ENCODE data around the gene RAB11FIP4.
A peak's percentile ranks its signal among the peaks of the same experiment; 100 is the strongest.
"Not testable (repeated sequence)": the region's sequence is repeated elsewhere in the genome, so short reads cannot be mapped to it uniquely, and the experiment has no call there.

Gene RAB11FIP4
- total RNA-seq: 122 reads per million, percentile 86 among the genes with 10 or more reads in this experiment

- DNase-seq: no peak
Observed at GRCh38 chr17:31391496-31391949, at the start of gene RAB11FIP4. TSS of gene RAB11FIP4 (plus strand) at chr17:31391675. CDS start at chr17:31391853, 178 bp downstream.

GRCh38 chr17:31345191-31345747 lies 46.2 kb upstream of the RAB11FIP4 start:
- not testable (repeated sequence) for DNase-seq

GRCh38 chr17:31349454-31349853 lies 42.0 kb upstream of the RAB11FIP4 start:
- DNase-seq: no peak

- DNase-seq: no peak
Observed at GRCh38 chr17:31355935-31356334, 35.5 kb upstream of the RAB11FIP4 start.

- no peak for DNase-seq
Observed at GRCh38 chr17:31357091-31357490, 34.4 kb upstream of the RAB11FIP4 start.

GRCh38 chr17:31357839-31358394 lies 33.6 kb upstream of the RAB11FIP4 start:
- DNase-seq: no peak

- no peak for DNase-seq
Observed at GRCh38 chr17:31364012-31364411, 27.5 kb upstream of the RAB11FIP4 start.

- DNase-seq: no peak
Observed at GRCh38 chr17:31366088-31366487, 25.4 kb upstream of the RAB11FIP4 start.

- DNase-seq: no peak
Observed at GRCh38 chr17:31369266-31369665, 22.2 kb upstream of the RAB11FIP4 start.

GRCh38 chr17:31371511-31372097 lies 19.9 kb upstream of the RAB11FIP4 start:
- no peak for DNase-seq

GRCh38 chr17:31373150-31374093 lies 18.1 kb upstream of the RAB11FIP4 start:
- DNase-seq: peak; percentile 17

- DNase-seq: no peak
Observed at GRCh38 chr17:31374094-31374447, 17.4 kb upstream of the RAB11FIP4 start.

- no peak for DNase-seq
Observed at GRCh38 chr17:31374503-31374902, 17.0 kb upstream of the RAB11FIP4 start.

- DNase-seq: no peak
Observed at GRCh38 chr17:31378638-31379037, 12.8 kb upstream of the RAB11FIP4 start.

- no peak for DNase-seq
Observed at GRCh38 chr17:31379597-31380205, 11.8 kb upstream of the RAB11FIP4 start.

GRCh38 chr17:31381165-31381668 lies 10.3 kb upstream of the RAB11FIP4 start:
- no peak for DNase-seq

- not testable (repeated sequence) for DNase-seq
Observed at GRCh38 chr17:31382668-31383275, 8.7 kb upstream of the RAB11FIP4 start.

- DNase-seq: not testable (repeated sequence)
Observed at GRCh38 chr17:31383488-31383887, 8.0 kb upstream of the RAB11FIP4 start.

GRCh38 chr17:31385428-31386285 lies 5.8 kb upstream of the RAB11FIP4 start:
- DNase-seq: no peak

GRCh38 chr17:31386542-31387075 lies 4.9 kb upstream of the RAB11FIP4 start:
- no peak for DNase-seq

GRCh38 chr17:31387438-31387837 lies 4.0 kb upstream of the RAB11FIP4 start:
- DNase-seq: no peak
